ENCODE data around the gene CBX4. TPM values are rescaled to one million over a fixed set of nuclear protein-coding genes. Genes with fewer than 3 reads are reported as not detected.

Gene CBX4
- total and polyA plus RNA-seq, 2 donors = 8.2 to 14.7 TPM

GRCh38 chr17:79833110-79833450 lies 6.2 kb downstream of the CBX4 start:
- no peak overlapping the region for H3K4me3 ChIP-seq (ENCODE audit: low read depth, low read length)
- H3K4me1 ChIP-seq (ENCODE audit: insufficient read depth) = peaks cover 1% of the 10 kb centered on the region
- 90% methylated on average over 7 of the region's 7 CpGs for WGBS
- DNase-seq (ENCODE audit: extremely low spot score) = no peak
- H3K36me3 ChIP-seq (ENCODE audit: insufficient read depth) = no peaks in the 10 kb centered on the region
- no peak overlapping the region for H3K27ac ChIP-seq (ENCODE audit: low read depth)

DNA sequence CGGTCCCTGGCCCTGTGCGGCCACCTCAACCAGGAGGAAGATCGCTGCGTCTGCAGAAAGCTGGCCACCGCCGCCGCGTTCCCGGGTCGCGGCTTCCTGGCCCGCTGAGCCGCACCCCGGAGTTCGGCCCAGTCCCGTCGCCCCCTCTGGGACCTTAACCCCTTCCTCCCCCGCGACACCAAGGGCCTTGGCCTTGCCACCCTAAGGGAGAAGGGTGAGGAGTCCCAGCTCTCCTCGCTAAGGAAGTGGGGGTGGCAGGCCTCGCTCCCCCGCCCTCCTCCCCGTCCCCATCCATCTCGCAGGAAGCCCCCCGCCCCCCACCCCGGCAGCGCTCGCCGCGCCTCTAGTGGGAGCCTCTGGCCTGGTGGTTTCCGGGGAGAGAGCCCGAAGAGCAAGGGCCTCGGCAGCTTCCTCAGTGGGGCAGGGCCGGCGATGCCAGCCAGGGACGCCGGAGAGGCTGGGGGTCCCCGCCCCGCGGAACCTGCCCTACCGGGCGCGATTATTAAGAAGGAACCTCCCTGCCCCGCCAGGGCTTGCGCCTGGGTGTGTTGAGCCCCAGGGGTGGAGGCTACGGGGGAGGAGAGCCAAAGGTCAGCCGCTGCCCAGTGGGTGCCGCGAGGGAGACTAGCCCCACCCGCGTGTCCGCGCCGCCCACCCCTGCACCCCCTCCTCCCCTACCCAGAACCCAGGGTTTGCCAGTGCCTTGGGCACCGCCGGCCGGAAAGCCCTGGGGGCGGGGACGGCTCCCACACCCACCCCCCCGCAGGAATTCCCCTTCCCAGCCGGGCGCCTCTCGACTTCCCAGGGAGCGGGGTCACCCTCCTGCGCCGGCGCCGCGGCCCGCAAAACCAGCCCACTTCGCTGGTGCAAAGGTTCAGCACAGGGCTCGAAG lies 6.8 kb downstream of the CBX4 start:
- H3K27ac ChIP-seq (ENCODE audit: low read depth) = no peak overlapping the region
- peaks cover 1% of the 10 kb centered on the region for H3K4me1 ChIP-seq (ENCODE audit: insufficient read depth)
- no peak overlapping the region for H3K4me3 ChIP-seq (ENCODE audit: low read depth, low read length)
- DNase-seq (ENCODE audit: extremely low spot score) = no peak
- no peaks in the 10 kb centered on the region for H3K36me3 ChIP-seq (ENCODE audit: insufficient read depth)
- WGBS = 19% methylated on average over 72 of the region's 72 CpGs

GRCh38 chr17:79831265-79832217 lies 7.7 kb downstream of the CBX4 start:
- H3K27ac ChIP-seq (ENCODE audit: low read depth) = no peak overlapping the region
- no peak overlapping the region for H3K4me3 ChIP-seq (ENCODE audit: low read depth, low read length)
- WGBS = 24% methylated on average over 33 of the region's 33 CpGs
- H3K36me3 ChIP-seq (ENCODE audit: insufficient read depth) = no peaks in the 10 kb centered on the region
- H3K4me1 ChIP-seq (ENCODE audit: insufficient read depth) = no peaks in the 10 kb centered on the region
- no peak for DNase-seq (ENCODE audit: extremely low spot score)

DNA sequence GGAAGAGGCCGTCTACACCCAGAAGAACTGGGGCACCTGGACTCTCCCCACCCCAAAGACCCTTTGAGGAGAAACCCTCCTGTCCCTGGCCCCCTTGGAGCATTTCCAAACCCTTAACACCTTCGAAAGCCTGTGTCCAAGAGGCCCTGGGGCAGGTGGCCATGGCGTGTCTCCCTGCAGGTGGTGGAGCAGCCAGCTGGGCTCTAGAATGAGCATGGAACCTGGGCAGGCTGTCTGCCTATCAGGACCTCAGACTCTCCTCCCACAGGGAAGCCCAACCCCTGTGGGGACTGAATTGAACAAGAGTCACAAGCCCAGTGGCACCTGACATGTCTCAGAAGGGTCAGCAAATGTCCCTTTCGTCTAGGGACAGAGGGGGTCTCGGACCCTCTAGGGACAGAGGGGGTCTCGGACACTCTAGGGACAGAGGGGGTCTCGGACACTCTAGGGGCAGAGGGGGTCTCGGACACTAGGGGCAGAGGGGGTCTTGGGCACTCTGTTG lies 8.4 kb downstream of the CBX4 start:
- no peaks in the 10 kb centered on the region for H3K4me1 ChIP-seq (ENCODE audit: insufficient read depth)
- no peak overlapping the region for H3K27ac ChIP-seq (ENCODE audit: low read depth)
- no peak for DNase-seq (ENCODE audit: extremely low spot score)
- no peak overlapping the region for H3K4me3 ChIP-seq (ENCODE audit: low read depth, low read length)
- no peaks in the 10 kb centered on the region for H3K36me3 ChIP-seq (ENCODE audit: insufficient read depth)
- 95% methylated on average over 8 of the region's 8 CpGs for WGBS

DNA sequence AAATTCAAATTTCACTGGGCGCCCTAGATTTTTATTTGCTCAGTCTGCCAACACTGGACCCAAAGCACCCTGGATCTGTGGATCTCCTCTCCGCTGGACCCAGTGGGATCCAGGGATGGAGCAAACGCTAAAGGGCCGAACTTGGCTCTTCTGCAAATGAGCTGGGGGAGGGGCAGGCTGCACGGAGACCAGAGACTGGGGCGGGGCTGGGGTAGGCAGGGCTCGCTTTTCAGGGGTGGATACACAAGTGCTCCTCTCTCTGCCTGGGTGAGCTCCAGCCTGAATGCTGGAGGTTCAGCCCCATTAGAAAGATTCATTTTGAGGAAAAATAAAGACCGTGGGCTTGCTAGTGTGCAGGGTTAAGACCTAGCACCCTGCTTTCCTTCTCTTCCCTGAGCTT lies 8.9 kb downstream of the CBX4 start:
- 64% methylated on average over 8 of the region's 8 CpGs for WGBS
- no peaks in the 10 kb centered on the region for H3K4me1 ChIP-seq (ENCODE audit: insufficient read depth)

DNA sequence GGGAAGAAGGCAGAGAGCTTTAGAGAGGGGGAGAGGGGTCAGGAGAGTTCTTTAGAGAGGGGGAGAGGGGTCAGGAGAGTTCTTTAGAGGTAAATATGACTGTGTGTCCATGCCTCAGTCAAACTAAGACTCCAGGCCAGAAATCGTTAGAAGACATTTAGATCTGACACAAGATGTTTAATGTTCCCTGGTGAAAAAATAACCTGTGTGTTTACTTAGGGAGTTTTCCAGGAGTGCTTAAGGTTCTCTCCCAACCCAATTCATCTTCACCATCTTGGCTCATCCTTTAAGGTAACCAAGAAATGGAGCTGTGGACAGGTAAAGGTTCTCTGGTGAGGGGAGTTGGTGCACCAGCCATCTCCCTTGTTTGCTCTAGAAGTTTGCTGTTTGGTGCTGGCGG lies 9.8 kb downstream of the CBX4 start:
- H3K4me1 ChIP-seq (ENCODE audit: insufficient read depth) = no peaks in the 10 kb centered on the region
- DNase-seq (ENCODE audit: extremely low spot score) = no peak
- 74% methylated on average over 2 of the region's 2 CpGs for WGBS

More for the DNA sequence above, 8.9 kb downstream of the CBX4 start:
- no peak for DNase-seq (ENCODE audit: extremely low spot score)
- Histone ChIP-seq H3K4me3 (ENCODE audit: low read depth, low read length) (no peak overlapping the region), H3K36me3 (ENCODE audit: insufficient read depth) (no peaks in the 10 kb centered on the region), H3K27ac (ENCODE audit: low read depth) (no peak overlapping the region)

DNA sequence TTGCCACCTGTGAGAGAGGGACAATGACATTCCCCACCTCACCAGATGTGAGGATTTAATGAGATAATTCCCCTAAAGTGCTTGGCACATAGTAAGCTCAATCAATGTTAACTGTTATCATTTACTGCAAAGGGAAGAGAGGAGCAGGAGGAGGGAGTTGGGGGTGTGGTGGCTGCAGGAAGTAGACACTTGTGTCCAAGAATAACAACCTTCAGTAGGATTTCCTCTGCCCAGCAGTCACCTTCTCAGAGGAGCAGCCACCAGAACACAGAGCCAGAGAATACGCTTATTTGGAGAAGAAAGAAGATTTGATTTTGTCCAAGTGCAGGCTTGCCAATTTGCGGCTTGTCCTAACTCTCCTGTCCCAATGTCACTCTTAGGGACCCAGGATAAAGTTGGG lies 10.2 kb downstream of the CBX4 start:
- 84% methylated on average over 2 of the region's 2 CpGs for WGBS
- Histone ChIP-seq H3K27ac (ENCODE audit: low read depth) (no peak overlapping the region), H3K36me3 (ENCODE audit: insufficient read depth) (no peaks in the 10 kb centered on the region), H3K4me1 (ENCODE audit: insufficient read depth) (no peaks in the 10 kb centered on the region), H3K4me3 (ENCODE audit: low read depth, low read length) (no peak overlapping the region)
- DNase-seq (ENCODE audit: extremely low spot score) = no peak

More for the DNA sequence above, 9.8 kb downstream of the CBX4 start:
- no peak overlapping the region for H3K4me3 ChIP-seq (ENCODE audit: low read depth, low read length)
- H3K36me3 ChIP-seq (ENCODE audit: insufficient read depth) = no peaks in the 10 kb centered on the region
- H3K27ac ChIP-seq (ENCODE audit: low read depth) = no peak overlapping the region

- no peaks in the 10 kb centered on the region for H3K4me1 ChIP-seq (ENCODE audit: insufficient read depth)
- no peak overlapping the region for H3K4me3 ChIP-seq (ENCODE audit: low read depth, low read length)
- no peak overlapping the region for H3K27ac ChIP-seq (ENCODE audit: low read depth)
- DNase-seq (ENCODE audit: extremely low spot score) = no peak
- no peaks in the 10 kb centered on the region for H3K36me3 ChIP-seq (ENCODE audit: insufficient read depth)
- WGBS = 83% methylated on average over 26 of the region's 26 CpGs
Measured at GRCh38 chr17:79826841-79827578, 12.2 kb downstream of the CBX4 start.

- Histone ChIP-seq H3K4me1 (ENCODE audit: insufficient read depth) (no peaks in the 10 kb centered on the region), H3K27ac (ENCODE audit: low read depth) (no peak overlapping the region), H3K4me3 (ENCODE audit: low read depth, low read length) (no peak overlapping the region), H3K36me3 (ENCODE audit: insufficient read depth) (no peaks in the 10 kb centered on the region)
- WGBS = 23% methylated on average over 11 of the region's 11 CpGs
- DNase-seq (ENCODE audit: extremely low spot score) = no peak
Measured at GRCh38 chr17:79826204-79826680, 13.0 kb downstream of the CBX4 start.

DNA sequence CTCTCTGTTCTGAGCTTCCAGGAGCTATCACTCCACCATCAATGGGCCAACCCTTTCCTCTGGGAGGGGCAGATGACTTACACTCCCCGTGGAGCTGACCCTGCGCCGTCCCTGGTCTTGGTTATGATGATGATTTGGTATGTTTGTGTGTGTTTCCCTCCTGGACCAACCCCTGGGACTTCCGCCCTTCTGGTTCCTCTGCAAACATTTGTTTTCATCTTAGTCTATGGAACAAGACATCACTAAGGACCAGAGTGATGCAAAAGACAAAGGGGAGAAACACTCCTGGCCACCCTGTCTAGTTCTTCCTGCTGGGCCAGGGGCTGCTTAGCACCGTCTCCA lies 13.7 kb downstream of the CBX4 start:
- H3K27ac ChIP-seq (ENCODE audit: low read depth) = no peak overlapping the region
- no peaks in the 10 kb centered on the region for H3K4me1 ChIP-seq (ENCODE audit: insufficient read depth)
- no peaks in the 10 kb centered on the region for H3K36me3 ChIP-seq (ENCODE audit: insufficient read depth)
- no peak overlapping the region for H3K4me3 ChIP-seq (ENCODE audit: low read depth, low read length)
- no peak for DNase-seq (ENCODE audit: extremely low spot score)
- 98% methylated on average over 5 of the region's 5 CpGs for WGBS

GRCh38 chr17:79824893-79825579 lies 14.2 kb downstream of the CBX4 start:
- 95% methylated on average over 6 of the region's 6 CpGs for WGBS
- Histone ChIP-seq H3K4me3 (ENCODE audit: low read depth, low read length) (no peak overlapping the region), H3K27ac (ENCODE audit: low read depth) (no peak overlapping the region), H3K36me3 (ENCODE audit: insufficient read depth) (no peaks in the 10 kb centered on the region), H3K4me1 (ENCODE audit: insufficient read depth) (no peaks in the 10 kb centered on the region)
- DNase-seq (ENCODE audit: extremely low spot score) = no peak

GRCh38 chr17:79824234-79824633 lies 15.0 kb downstream of the CBX4 start:
- Histone ChIP-seq H3K4me1 (ENCODE audit: insufficient read depth) (no peaks in the 10 kb centered on the region), H3K27ac (ENCODE audit: low read depth) (no peak overlapping the region), H3K36me3 (ENCODE audit: insufficient read depth) (no peaks in the 10 kb centered on the region), H3K4me3 (ENCODE audit: low read depth, low read length) (no peak overlapping the region)
- 97% methylated on average over 17 of the region's 17 CpGs for WGBS
- DNase-seq (ENCODE audit: extremely low spot score) = no peak

All from urinary bladder (tissue), 4 donors.